C4-2B (cell line): ENCODE measurements around the gene TMEM95.

Source experiments
- CTCF ChIP-seq: fragments of 450-650 bp; conservative IDR thresholded peaks from 2 replicates; pipeline ENCODE4 v1.5.1; 2017; ENCODE audit warnings: mild to moderate bottlenecking
- ZFX ChIP-seq: fragments of 450-650 bp; IDR thresholded peaks from 2 replicates; pipeline ENCODE4 v1.6.1; 2017

GRCh38 chr17:7404737-7405349 lies 49.9 kb downstream of the TMEM95 start:
- no peak for TF ChIP-seq CTCF
- TF ChIP-seq ZFX: no peak
